Gastroesophageal sphincter (tissue), 3 donors: ENCODE results near the gene PISD.

Experiments
- CTCF ChIP-seq, 4 experiments: fragments of 200-600 bp in 2 of 4; fragments of 450-650 bp in 2 of 4; sonication (generic) in 1 of 4; IDR thresholded peaks; one replicate each; pipeline ENCODE4 v1.5.1; 2017 to 2019; ENCODE audit warnings: antibody characterized with exemption in 4 of 4, mild to moderate bottlenecking in 2 of 4, moderate library complexity in 2 of 4
- EP300 ChIP-seq: sonication (generic); formaldehyde crosslinking; IDR thresholded peaks from one replicate; pipeline ENCODE4 v1.6.1; 2017; ENCODE audit warnings: antibody characterized with exemption, mild to moderate bottlenecking
- POLR2A ChIP-seq, 2 donors: fragments of 450-650 bp; IDR thresholded peaks; one replicate each; pipeline ENCODE4 v1.6.1; 2017; ENCODE audit warnings: antibody characterized with exemption in 2 of 2, mild to moderate bottlenecking in 2 of 2, moderate library complexity in 1 of 2
- POLR2AphosphoS5 ChIP-seq: sonication (generic); formaldehyde crosslinking; IDR thresholded peaks from one replicate; pipeline ENCODE4 v1.6.1; 2017; ENCODE audit warnings: antibody characterized with exemption

GRCh38 chr22:31583861-31584485 lies 78.0 kb downstream of the PISD start:
- TF ChIP-seq CTCF (IDR thresholded peaks at IDR 0.05), result no peak
- TF ChIP-seq POLR2A (IDR thresholded peaks at IDR 0.05), result no peak
- no peak for TF ChIP-seq POLR2AphosphoS5
- no peak for TF ChIP-seq EP300
